ENCODE results near the gene MSH6.

DNA sequence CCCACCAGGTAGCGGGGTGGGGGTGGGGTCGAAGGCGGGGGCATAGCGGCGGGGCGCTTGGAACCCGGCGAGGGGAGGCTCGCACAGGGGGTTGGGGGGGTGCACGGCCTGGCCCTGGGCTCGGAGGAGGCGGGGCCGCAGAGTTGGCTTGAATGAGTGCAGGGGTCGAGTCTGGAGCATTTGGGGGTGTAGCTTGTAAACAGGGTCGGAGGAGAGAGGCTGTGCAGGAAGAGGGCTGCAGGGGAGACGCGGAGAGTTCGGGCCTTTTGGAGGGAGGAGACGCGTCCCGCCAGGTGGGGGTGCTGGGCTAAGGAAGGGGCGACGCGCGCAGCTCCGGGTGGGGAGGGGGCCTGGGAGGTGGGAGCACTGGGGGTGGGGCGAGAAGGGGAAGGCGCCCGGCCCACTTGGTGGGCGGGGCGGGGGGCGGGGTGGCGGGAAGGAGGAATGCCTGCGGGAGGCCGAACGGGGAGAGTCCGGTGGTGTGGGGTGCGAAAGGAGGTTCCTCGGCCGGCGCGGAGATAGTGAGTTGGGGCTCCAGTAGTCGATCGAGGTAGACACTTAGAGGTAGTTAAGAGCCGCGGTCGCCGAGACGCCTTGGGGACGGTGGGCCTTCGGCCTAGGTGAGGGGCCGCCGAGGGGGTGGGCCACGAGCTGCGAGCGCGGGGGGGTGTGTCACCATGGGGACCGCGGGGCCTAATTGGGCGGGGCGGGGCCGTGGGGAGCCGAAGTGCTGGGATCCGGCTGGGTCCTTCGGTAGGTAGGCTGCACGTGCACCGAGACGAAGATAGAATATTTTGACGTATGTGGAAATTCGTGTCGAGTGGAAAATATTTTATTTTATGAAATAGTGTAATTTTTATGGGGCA, 774 bp downstream of the MSH6 start:
- TF ChIP-seq, protein P1, sequence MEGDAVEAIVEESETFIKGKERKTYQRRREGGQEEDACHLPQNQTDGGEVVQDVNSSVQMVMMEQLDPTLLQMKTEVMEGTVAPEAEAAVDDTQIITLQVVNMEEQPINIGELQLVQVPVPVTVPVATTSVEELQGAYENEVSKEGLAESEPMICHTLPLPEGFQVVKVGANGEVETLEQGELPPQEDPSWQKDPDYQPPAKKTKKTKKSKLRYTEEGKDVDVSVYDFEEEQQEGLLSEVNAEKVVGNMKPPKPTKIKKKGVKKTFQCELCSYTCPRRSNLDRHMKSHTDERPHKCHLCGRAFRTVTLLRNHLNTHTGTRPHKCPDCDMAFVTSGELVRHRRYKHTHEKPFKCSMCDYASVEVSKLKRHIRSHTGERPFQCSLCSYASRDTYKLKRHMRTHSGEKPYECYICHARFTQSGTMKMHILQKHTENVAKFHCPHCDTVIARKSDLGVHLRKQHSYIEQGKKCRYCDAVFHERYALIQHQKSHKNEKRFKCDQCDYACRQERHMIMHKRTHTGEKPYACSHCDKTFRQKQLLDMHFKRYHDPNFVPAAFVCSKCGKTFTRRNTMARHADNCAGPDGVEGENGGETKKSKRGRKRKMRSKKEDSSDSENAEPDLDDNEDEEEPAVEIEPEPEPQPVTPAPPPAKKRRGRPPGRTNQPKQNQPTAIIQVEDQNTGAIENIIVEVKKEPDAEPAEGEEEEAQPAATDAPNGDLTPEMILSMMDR (IDR thresholded peaks at IDR 0.05): no peak
- TF ChIP-seq, protein P2, sequence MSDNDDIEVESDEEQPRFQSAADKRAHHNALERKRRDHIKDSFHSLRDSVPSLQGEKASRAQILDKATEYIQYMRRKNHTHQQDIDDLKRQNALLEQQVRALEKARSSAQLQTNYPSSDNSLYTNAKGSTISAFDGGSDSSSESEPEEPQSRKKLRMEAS (CRISPR knock-in tag; IDR thresholded peaks at IDR 0.05): no peak
- TF ChIP-seq, protein P3, sequence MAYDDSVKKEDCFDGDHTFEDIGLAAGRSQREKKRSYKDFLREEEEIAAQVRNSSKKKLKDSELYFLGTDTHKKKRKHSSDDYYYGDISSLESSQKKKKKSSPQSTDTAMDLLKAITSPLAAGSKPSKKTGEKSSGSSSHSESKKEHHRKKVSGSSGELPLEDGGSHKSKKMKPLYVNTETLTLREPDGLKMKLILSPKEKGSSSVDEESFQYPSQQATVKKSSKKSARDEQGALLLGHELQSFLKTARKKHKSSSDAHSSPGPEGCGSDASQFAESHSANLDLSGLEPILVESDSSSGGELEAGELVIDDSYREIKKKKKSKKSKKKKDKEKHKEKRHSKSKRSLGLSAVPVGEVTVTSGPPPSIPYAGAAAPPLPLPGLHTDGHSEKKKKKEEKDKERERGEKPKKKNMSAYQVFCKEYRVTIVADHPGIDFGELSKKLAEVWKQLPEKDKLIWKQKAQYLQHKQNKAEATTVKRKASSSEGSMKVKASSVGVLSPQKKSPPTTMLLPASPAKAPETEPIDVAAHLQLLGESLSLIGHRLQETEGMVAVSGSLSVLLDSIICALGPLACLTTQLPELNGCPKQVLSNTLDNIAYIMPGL (CRISPR knock-in tag; IDR thresholded peaks at IDR 0.05): no peak
- TF ChIP-seq ZNF121 (CRISPR knock-in tag; IDR thresholded peaks at IDR 0.05) (no peak), SMAD3 (CRISPR knock-in tag; IDR thresholded peaks at IDR 0.05; ENCODE audit: borderline replicate concordance) (no peak)
- TF ChIP-seq, protein P4, sequence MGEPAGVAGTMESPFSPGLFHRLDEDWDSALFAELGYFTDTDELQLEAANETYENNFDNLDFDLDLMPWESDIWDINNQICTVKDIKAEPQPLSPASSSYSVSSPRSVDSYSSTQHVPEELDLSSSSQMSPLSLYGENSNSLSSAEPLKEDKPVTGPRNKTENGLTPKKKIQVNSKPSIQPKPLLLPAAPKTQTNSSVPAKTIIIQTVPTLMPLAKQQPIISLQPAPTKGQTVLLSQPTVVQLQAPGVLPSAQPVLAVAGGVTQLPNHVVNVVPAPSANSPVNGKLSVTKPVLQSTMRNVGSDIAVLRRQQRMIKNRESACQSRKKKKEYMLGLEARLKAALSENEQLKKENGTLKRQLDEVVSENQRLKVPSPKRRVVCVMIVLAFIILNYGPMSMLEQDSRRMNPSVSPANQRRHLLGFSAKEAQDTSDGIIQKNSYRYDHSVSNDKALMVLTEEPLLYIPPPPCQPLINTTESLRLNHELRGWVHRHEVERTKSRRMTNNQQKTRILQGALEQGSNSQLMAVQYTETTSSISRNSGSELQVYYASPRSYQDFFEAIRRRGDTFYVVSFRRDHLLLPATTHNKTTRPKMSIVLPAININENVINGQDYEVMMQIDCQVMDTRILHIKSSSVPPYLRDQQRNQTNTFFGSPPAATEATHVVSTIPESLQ (CRISPR knock-in tag; IDR thresholded peaks at IDR 0.05): no peak
